SK-N-MC (cell line): Measurements from ENCODE around the gene TMEM8B.

ENCODE experiments used
- EZH2 ChIP-seq: fragments of 200-600 bp; sonication (generic); IDR thresholded peaks from one replicate; pipeline ENCODE4 v1.6.1; 2017; ENCODE audit warnings: antibody characterized with exemption
- POLR2AphosphoS5 ChIP-seq: IDR thresholded peaks from 2 replicates; pipeline ENCODE4 v1.6.1; 2012; ENCODE audit warnings: mild to moderate bottlenecking, low read depth, low read length, borderline replicate concordance

GRCh38 chr9:35793461-35793860, 35.6 kb upstream of the TMEM8B start:
- TF ChIP-seq EZH2 (no peak), POLR2AphosphoS5 (no peak)
